Gastrocnemius medialis (tissue), 4 donors: Measurements from ENCODE around the gene TDRD7. TPM values are rescaled to one million over a fixed set of nuclear protein-coding genes. Genes with fewer than 3 reads are reported as not detected.

Experiments used
- ATAC-seq, 2 donors: fragments of 150-250 bp; one replicate each; pipeline ENCODE4 v1.9.1; 2016
- DNase-seq, 2 donors: peaks; one replicate each; pipeline ENCODE4 v3.0.0-alpha.2; 2019
- H3K27ac ChIP-seq, 4 donors: fragments of 200-600 bp; sonication (generic); 1 replicate in 1 of 4; 2 replicates in 3 of 4; pipeline ENCODE4 v1.5.1; 2016 to 2018; ENCODE audit warnings: mild to moderate bottlenecking in 2 of 4, moderate library complexity in 1 of 4
- H3K27me3 ChIP-seq, 3 donors: fragments of 200-600 bp; sonication (generic) in 2 of 3; 1 replicate in 1 of 3; 2 replicates in 2 of 3; pipeline versions ENCODE4 v1.5.1 to v1.6.0; 2016 to 2019; ENCODE audit warnings: mild to moderate bottlenecking in 1 of 3, moderate library complexity in 1 of 3
- H3K36me3 ChIP-seq, 2 donors: fragments of 200-600 bp; sonication (generic) in 1 of 2; one replicate each; pipeline ENCODE4 v1.5.1; 2017 to 2018
- H3K4me1 ChIP-seq, 2 donors: fragments of 200-600 bp; sonication (generic) in 1 of 2; one replicate each; pipeline ENCODE4 v1.5.1; 2016 to 2017; ENCODE audit warnings: mild to moderate bottlenecking in 2 of 2
- H3K4me3 ChIP-seq, 4 donors: fragments of 200-600 bp; sonication (generic) in 3 of 4; 1 replicate in 1 of 4; 2 replicates in 3 of 4; pipeline ENCODE4 v1.5.1; 2016 to 2019; ENCODE audit warnings: mild to moderate bottlenecking in 2 of 4
- H3K9me3 ChIP-seq, 3 donors: fragments of 200-600 bp; sonication (generic) in 2 of 3; 1 replicate in 1 of 3; 2 replicates in 2 of 3; pipeline ENCODE4 v1.5.1; 2016 to 2019
- CTCF ChIP-seq, 5 experiments: fragments of 450-650 bp in 3 of 5; fragments of 200-600 bp in 2 of 5; sonication (generic) in 2 of 5; IDR thresholded peaks in 4 of 5; conservative IDR thresholded peaks in 1 of 5; 1 replicate in 4 of 5; 2 replicates in 1 of 5; pipeline ENCODE4 v1.5.1; 2016 to 2019; ENCODE audit warnings: antibody characterized with exemption in 5 of 5, mild to moderate bottlenecking in 3 of 5, moderate library complexity in 3 of 5
- POLR2A ChIP-seq, 2 donors: fragments of 450-650 bp; IDR thresholded peaks; one replicate each; pipeline ENCODE4 v1.6.1; 2017; ENCODE audit warnings: antibody characterized with exemption in 2 of 2, mild to moderate bottlenecking in 2 of 2, moderate library complexity in 2 of 2
- in situ Hi-C, 4 donors: fragments of 200-750 bp; cut with MboI; loops; one replicate each; pipeline versions ENCODE4 v1.15.0 to v1.8.0; 2017; ENCODE audit warnings: low sequenced_read_pairs in 4 of 4
- intact Hi-C: fragments of 100-400 bp; cut with DNase I; formaldehyde crosslinking; loops from one replicate; pipeline ENCODE4 v1.15.1; 2023; ENCODE audit warnings: low total_unique reads
- total RNA-seq, 4 donors: library from RNA; depleted of rRNA; stranded (reverse); fragments of >200 nt; gene quantifications; one replicate each; pipeline versions ENCODE4 v1.1.0 to v1.2.3, GENCODE V29; 2016

Gene TDRD7
- total RNA-seq, 4 donors from 2014 or later = 2.9 to 5.7 (median 3.5) TPM

- no peaks in the 10 kb centered on the region for H3K4me1 ChIP-seq
- no peaks in the 10 kb centered on the region for H3K9me3 ChIP-seq
- in situ Hi-C loops = loop anchor here in 1 of 4 donors (25.0 kb wide), 1 partner anchor 456 kb away; no protein-coding TSS in a partner anchor
- H3K36me3 ChIP-seq = peaks cover 0 to 27% of the 10 kb centered on the region in 2 donors
- ATAC-seq = no peak
- intact Hi-C loops = no loop called here
- H3K27me3 ChIP-seq = no peaks in the 10 kb centered on the region
- H3K27ac ChIP-seq = no peak overlapping the region
- DNase-seq = no peak
- no peak overlapping the region for H3K4me3 ChIP-seq
- TF ChIP-seq CTCF (IDR thresholded peaks at IDR 0.05 in 4 of 5, conservative IDR thresholded peaks at IDR 0.05 in 1 of 5) (no peak), POLR2A (IDR thresholded peaks at IDR 0.05) (no peak)
Observed at GRCh38 chr9:97431044-97431441, 19.1 kb downstream of the TDRD7 start.

- intact Hi-C loops = no loop called here
- in situ Hi-C loops = loop anchor here in 1 of 4 donors (25.0 kb wide), 1 partner anchor 456 kb away; no protein-coding TSS in a partner anchor
- Histone ChIP-seq H3K4me3 (no peak overlapping the region), H3K27ac (no peak overlapping the region), H3K36me3 (peaks cover 0 to 27% of the 10 kb centered on the region in 2 donors), H3K9me3 (no peaks in the 10 kb centered on the region), H3K4me1 (no peaks in the 10 kb centered on the region), H3K27me3 (no peaks in the 10 kb centered on the region)
- TF ChIP-seq POLR2A (IDR thresholded peaks at IDR 0.05) = no peak
- no peak for TF ChIP-seq CTCF (IDR thresholded peaks at IDR 0.05 in 4 of 5, conservative IDR thresholded peaks at IDR 0.05 in 1 of 5)
- ATAC-seq (no peak), DNase-seq (no peak)
Observed at GRCh38 chr9:97431549-97432143, 19.8 kb downstream of the TDRD7 start.

GRCh38 chr9:97437051-97437600 is 25.2 kb downstream of the TDRD7 start:
- no peak overlapping the region for H3K4me3 ChIP-seq
- H3K36me3 ChIP-seq = peaks cover 0 to 10% of the 10 kb centered on the region in 2 donors
- in situ Hi-C loops (loop anchor here in 1 of 4 donors (25.0 kb wide), 1 partner anchor 450 kb away; no protein-coding TSS in a partner anchor), intact Hi-C loops (no loop called here)
- no peak overlapping the region for H3K27ac ChIP-seq
- ATAC-seq = no peak
- no peaks in the 10 kb centered on the region for H3K27me3 ChIP-seq
- DNase-seq = no peak
- H3K9me3 ChIP-seq = no peaks in the 10 kb centered on the region
- TF ChIP-seq CTCF (IDR thresholded peaks at IDR 0.05 in 4 of 5, conservative IDR thresholded peaks at IDR 0.05 in 1 of 5) (no peak), POLR2A (IDR thresholded peaks at IDR 0.05) (no peak)
- no peaks in the 10 kb centered on the region for H3K4me1 ChIP-seq

- Histone ChIP-seq H3K36me3 (peaks cover 0 to 6% of the 10 kb centered on the region in 2 donors), H3K4me3 (no peak overlapping the region), H3K27ac (no peak overlapping the region), H3K4me1 (no peaks in the 10 kb centered on the region), H3K27me3 (no peaks in the 10 kb centered on the region), H3K9me3 (no peaks in the 10 kb centered on the region)
- no peak for ATAC-seq
- intact Hi-C loops (no loop called here), in situ Hi-C loops (loop anchor here in 1 of 4 donors (25.0 kb wide), 1 partner anchor 449 kb away; no protein-coding TSS in a partner anchor)
- TF ChIP-seq POLR2A (IDR thresholded peaks at IDR 0.05) (no peak), CTCF (IDR thresholded peaks at IDR 0.05 in 4 of 5, conservative IDR thresholded peaks at IDR 0.05 in 1 of 5) (no peak)
- no peak for DNase-seq
Observed at GRCh38 chr9:97438257-97438656, 26.4 kb downstream of the TDRD7 start.
